Lower lobe of right lung (tissue), 2 donors: ENCODE results near the gene TDP2. TPM values are rescaled to one million over a fixed set of nuclear protein-coding genes. Genes with fewer than 3 reads are reported as not detected.
"Not testable (repeated sequence)": the region's sequence is repeated elsewhere in the genome, so short reads cannot be mapped to it uniquely, and the experiment has no call there.

Experiments
- ATAC-seq, 2 donors: fragments of 200-7000 bp; cut with Tn5 transposase; one replicate each; pipeline ENCODE4 v1.9.1; 2020 to 2022; ENCODE audit warnings: mild to moderate bottlenecking in 2 of 2, moderate library complexity in 2 of 2
- DNase-seq: peaks from one replicate; pipeline ENCODE4 v3.0.0-alpha.2; 2020
- H3K27ac ChIP-seq: fragments of 200-600 bp; one replicate; pipeline ENCODE4 v1.8.0; 2022
- H3K27me3 ChIP-seq: fragments of 200-600 bp; one replicate; pipeline ENCODE4 v1.8.0; 2022; ENCODE audit warnings: low read depth
- H3K36me3 ChIP-seq: fragments of 200-600 bp; one replicate; pipeline ENCODE4 v1.8.0; 2022; ENCODE audit warnings: mild to moderate bottlenecking
- H3K4me1 ChIP-seq: fragments of 200-600 bp; one replicate; pipeline ENCODE4 v1.8.0; 2022
- H3K4me3 ChIP-seq: fragments of 200-600 bp; one replicate; pipeline ENCODE4 v1.8.0; 2022; ENCODE audit warnings: mild to moderate bottlenecking
- H3K9me3 ChIP-seq: fragments of 200-600 bp; one replicate; pipeline ENCODE4 v1.8.0; 2022
- intact Hi-C: fragments of 100-400 bp; cut with DNase I; formaldehyde crosslinking; loops from one replicate; pipeline ENCODE4 v1.11.0; 2022
- total RNA-seq: library from RNA; stranded (reverse); fragmentation: NEBNext Ultra II Directional; extraction: Animal tissue kit (Norgen Biotek cat#: 25700); gene quantifications from one replicate; pipeline ENCODE4 v1.2.1, GENCODE V29; 2021
- TF ChIP-seq, protein P1 (sequence below): fragments of 200-600 bp; IDR thresholded peaks from one replicate; pipeline ENCODE4 v1.8.0; 2022; ENCODE audit warnings: antibody characterized with exemption, mild to moderate bottlenecking
- donor health status: DM: no; HTN: yes; CAD: no; lungs with severe emphysema.

TDP2 gene
- total RNA-seq, 1 donor from 2014 or later: 43.6 TPM

DNA sequence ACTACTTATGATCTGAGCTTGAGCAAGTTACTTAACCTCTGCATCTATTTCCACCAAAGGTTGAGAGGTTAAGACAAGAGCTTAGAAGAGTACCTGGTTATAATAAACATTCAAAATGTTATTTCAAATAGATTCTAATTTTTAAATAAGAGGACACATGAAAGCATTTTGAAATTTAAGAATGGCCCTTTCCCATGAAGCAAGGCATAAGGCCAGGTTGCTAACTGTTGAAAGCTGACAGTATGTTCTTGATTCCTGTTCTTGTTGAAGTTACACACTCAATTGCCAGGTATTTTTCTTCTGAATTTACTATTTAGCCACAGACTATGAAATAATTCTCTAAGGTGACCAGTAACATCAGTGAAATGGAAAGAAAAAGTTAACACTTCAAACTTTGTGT is 37.8 kb upstream of the TDP2 start:
- DNase-seq (no peak), ATAC-seq (no peak)
- peaks cover 82% of the 10 kb centered on the region for H3K36me3 ChIP-seq
- H3K9me3 ChIP-seq: no peaks in the 10 kb centered on the region
- H3K4me3 ChIP-seq: no peak overlapping the region
- H3K27ac ChIP-seq: no peak overlapping the region
- TF ChIP-seq, protein P1, sequence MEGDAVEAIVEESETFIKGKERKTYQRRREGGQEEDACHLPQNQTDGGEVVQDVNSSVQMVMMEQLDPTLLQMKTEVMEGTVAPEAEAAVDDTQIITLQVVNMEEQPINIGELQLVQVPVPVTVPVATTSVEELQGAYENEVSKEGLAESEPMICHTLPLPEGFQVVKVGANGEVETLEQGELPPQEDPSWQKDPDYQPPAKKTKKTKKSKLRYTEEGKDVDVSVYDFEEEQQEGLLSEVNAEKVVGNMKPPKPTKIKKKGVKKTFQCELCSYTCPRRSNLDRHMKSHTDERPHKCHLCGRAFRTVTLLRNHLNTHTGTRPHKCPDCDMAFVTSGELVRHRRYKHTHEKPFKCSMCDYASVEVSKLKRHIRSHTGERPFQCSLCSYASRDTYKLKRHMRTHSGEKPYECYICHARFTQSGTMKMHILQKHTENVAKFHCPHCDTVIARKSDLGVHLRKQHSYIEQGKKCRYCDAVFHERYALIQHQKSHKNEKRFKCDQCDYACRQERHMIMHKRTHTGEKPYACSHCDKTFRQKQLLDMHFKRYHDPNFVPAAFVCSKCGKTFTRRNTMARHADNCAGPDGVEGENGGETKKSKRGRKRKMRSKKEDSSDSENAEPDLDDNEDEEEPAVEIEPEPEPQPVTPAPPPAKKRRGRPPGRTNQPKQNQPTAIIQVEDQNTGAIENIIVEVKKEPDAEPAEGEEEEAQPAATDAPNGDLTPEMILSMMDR: no peak
- intact Hi-C loops: loop anchor here (5.0 kb wide), 1 partner anchor 287 kb away; no protein-coding TSS in a partner anchor
- H3K4me1 ChIP-seq: no peaks in the 10 kb centered on the region
- no peaks in the 10 kb centered on the region for H3K27me3 ChIP-seq

DNA sequence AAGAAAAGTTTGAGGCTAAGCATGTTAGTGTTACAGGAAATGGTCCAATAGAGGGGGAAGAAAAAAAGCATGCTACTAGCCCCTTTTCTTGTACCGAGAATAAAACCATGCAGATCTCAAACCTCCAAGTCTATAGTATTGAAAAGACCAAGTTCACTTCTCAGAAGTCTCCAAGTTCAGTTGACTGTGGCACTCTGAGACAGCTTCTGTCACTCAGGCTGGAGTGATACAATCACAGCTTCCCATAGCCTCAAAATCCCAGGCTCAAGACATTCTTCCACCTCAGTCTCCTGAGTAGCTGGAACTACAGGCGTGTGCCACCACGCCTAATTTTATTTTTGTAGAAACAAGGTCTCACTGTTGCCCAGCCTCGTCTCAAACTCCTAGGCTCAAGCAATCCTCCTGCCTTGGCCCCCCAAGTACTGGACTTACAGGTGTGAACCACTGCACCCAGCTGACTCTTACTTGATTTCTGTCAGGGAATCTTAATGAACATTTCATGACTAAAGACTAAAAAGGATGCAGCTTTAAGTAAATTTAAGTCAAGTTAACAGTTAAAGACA is 36.1 kb upstream of the TDP2 start:
- no peaks in the 10 kb centered on the region for H3K4me1 ChIP-seq
- no peak overlapping the region for H3K4me3 ChIP-seq
- ATAC-seq (no peak), DNase-seq (no peak)
- H3K27ac ChIP-seq: no peak overlapping the region
- TF ChIP-seq, protein P1: no peak
- peaks cover 66% of the 10 kb centered on the region for H3K36me3 ChIP-seq
- H3K9me3 ChIP-seq: no peaks in the 10 kb centered on the region
- intact Hi-C loops: loop anchor here (5.0 kb wide), 1 partner anchor 286 kb away; no protein-coding TSS in a partner anchor
- H3K27me3 ChIP-seq: no peaks in the 10 kb centered on the region

DNA sequence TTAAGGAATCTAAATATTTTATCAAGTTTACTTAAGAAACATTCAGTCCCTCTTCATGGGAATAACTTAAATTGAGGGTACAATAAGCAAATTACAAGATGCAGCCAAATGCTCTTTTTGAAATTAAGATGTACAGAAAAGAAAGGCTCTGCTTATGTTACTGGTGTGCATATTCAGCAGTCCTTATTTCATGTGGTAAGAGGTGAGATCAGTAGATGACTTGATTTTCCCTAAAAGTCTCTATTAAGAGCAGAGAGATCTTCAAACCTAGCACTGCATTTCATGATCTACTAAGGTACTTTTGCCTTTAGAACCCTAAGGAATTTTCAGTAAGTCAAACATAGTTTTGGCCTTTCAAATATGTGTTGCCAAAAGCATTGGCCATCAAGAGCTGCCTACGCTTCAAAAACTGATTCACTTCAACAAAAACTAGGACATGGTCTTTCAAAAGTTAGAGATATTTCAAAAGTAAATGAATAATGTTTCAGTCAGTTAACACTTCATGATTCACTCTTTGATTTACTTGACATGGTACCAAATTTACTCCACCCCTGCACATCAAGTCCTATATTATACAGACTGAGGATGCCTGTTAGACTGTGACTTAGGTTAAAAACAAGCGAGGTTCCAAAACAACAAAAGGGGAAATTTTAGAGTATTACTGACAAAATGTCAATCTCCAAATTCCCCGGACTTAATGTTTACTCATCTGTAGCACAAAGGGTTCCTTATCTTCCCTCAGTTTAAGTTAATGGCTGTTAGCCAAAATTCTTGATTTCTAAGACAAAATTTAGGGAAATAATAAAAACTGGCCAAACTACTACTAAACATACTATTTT is 33.0 kb upstream of the TDP2 start:
- intact Hi-C loops: loop anchor here (5.0 kb wide), 2 partner anchors 117 to 282 kb away; no protein-coding TSS in a partner anchor
- Histone ChIP-seq H3K9me3 (no peaks in the 10 kb centered on the region), H3K4me1 (no peaks in the 10 kb centered on the region), H3K27me3 (no peaks in the 10 kb centered on the region), H3K36me3 (peaks cover 35% of the 10 kb centered on the region), H3K4me3 (no peak overlapping the region), H3K27ac (no peak overlapping the region)
- TF ChIP-seq, protein P1: no peak
- ATAC-seq: no peak
- DNase-seq: no peak

DNA sequence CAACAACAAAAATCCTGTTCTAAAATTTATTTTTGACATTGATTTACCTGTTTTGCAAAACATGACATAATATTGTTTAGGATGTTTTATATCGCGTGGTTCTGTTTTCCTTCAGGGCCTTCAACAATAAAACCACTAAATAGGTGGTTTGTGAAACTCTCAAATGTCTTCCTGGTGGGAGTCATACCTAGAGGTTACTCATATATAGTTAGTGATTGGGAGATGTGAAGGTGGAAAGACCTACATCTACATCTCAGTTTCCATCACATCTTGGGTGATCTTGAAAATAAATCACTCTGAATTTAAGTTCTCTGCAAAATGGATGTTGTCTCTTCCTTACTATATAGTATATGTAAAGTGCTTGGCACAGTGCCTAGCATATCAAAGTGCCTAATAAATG is 29.4 kb upstream of the TDP2 start:
- Histone ChIP-seq H3K27me3 (no peaks in the 10 kb centered on the region), H3K4me1 (no peaks in the 10 kb centered on the region), H3K4me3 (no peak overlapping the region), H3K9me3 (no peaks in the 10 kb centered on the region), H3K36me3 (peaks cover 1% of the 10 kb centered on the region), H3K27ac (no peak overlapping the region)
- ATAC-seq (no peak), DNase-seq (no peak)
- TF ChIP-seq, protein P1: no peak
- intact Hi-C loops: loop anchor here (5.0 kb wide), 1 partner anchor 114 kb away; no protein-coding TSS in a partner anchor

DNA sequence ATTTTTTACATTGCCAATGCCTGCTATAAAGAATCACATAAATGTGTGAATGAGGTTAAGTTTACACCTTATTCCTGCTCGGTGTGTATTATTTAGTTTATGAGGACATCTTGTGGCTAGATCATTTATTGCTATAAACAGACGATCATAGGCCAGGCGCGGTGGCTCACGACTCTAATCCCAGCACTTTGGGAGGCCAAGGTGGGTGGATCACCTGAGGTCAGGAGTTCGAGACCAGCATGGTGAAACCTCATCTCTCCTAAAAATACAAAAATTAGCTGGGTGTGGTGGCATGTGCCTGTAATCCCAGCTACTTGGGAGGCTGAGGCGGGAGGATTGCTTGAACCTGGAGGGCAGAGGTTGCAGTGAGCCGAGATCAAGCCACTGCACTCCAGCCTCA is 28.9 kb upstream of the TDP2 start:
- not testable (repeated sequence) for H3K27ac ChIP-seq, H3K27me3 ChIP-seq, H3K4me3 ChIP-seq, H3K36me3 ChIP-seq, H3K4me1 ChIP-seq, H3K9me3 ChIP-seq
- intact Hi-C loops: loop anchor here (5.0 kb wide), 1 partner anchor 113 kb away; no protein-coding TSS in a partner anchor
- peak; percentile 59 for DNase-seq
- TF ChIP-seq, protein P1: peak; percentile 52
- peak; percentile 77 to 88 for ATAC-seq
